AG04450 (cell line): Measurements from ENCODE around the gene NADSYN1. TPM values are rescaled to one million over a fixed set of nuclear protein-coding genes. Genes with fewer than 3 reads are reported as not detected.
A peak's percentile ranks its signal among the peaks of the same experiment; 100 is the strongest.

Experiments
- CTCF ChIA-PET: fragments of 300-600, 350-600 bp; formaldehyde crosslinking; extraction: SDS; loops from one replicate; lab custom pipeline; 2022; ENCODE audit warnings: antibody characterized with exemption, inconsistent platforms; lab: Charles Lee
- POLR2A ChIA-PET: fragments of 350-600 bp; formaldehyde crosslinking; extraction: SDS; loops from one replicate; lab custom pipeline; 2021; ENCODE audit warnings: antibody characterized with exemption, inconsistent platforms; lab: Yijun Ruan, JAX
- DNase-seq: peaks from one replicate; pipeline ENCODE4 v3.0.0-alpha.2; 2011; ENCODE audit warnings: low read depth, low spot score
- H3K27ac ChIP-seq: one replicate; pipeline ENCODE4 v1.5.1; 2012; ENCODE audit warnings: low read depth, low read length, control low read depth
- H3K27me3 ChIP-seq: one replicate; pipeline ENCODE4 v1.6.0; 2012; ENCODE audit warnings: low read length; ENCODE audit not compliant: control insufficient read depth, insufficient read depth
- H3K4me3 ChIP-seq: 2 replicates; pipeline ENCODE4 v1.5.1; 2011; ENCODE audit warnings: mild to moderate bottlenecking, low read depth, low read length, control low read depth
- H3K9me3 ChIP-seq: 2 replicates; pipeline ENCODE4 v1.5.1; 2012; ENCODE audit warnings: low read length; ENCODE audit not compliant: control insufficient read depth, insufficient read depth
- CTCF ChIP-seq: IDR thresholded peaks from 2 replicates; pipeline ENCODE4 v1.5.1; 2011; ENCODE audit warnings: low read depth, low read length, control low read depth, inconsistent platforms
- polyA plus RNA-seq: library from polyadenylated mRNA; depleted of rRNA; stranded (reverse); fragments of >200 nt; gene quantifications from 2 replicates; pipeline ENCODE4 v1.2.3, GENCODE V29; 2011

Gene NADSYN1
- polyA plus RNA-seq, 1 experiment = 39.0 TPM

GRCh38 chr11:71442880-71443279, 10.1 kb upstream of the NADSYN1 start:
- ChIA-PET POLR2A (no interaction called here), CTCF (no interaction called here)

GRCh38 chr11:71443736-71444445, 9.1 kb upstream of the NADSYN1 start:
- ChIA-PET CTCF (no interaction called here), POLR2A (no interaction called here)
- no peak overlapping the region for H3K27ac ChIP-seq
- no peak for DNase-seq
- no peaks in the 10 kb centered on the region; the same call in 1 of the 2 replicates for H3K9me3 ChIP-seq
- TF ChIP-seq CTCF = no peak
- H3K4me3 ChIP-seq = no peak overlapping the region
- H3K27me3 ChIP-seq = no peaks in the 10 kb centered on the region

More at GRCh38 chr11:71442880-71443279, 10.1 kb upstream of the NADSYN1 start:
- TF ChIP-seq CTCF = no peak
- no peak for DNase-seq
- Histone ChIP-seq H3K4me3 (no peak overlapping the region), H3K27me3 (no peaks in the 10 kb centered on the region), H3K9me3 (no peaks in the 10 kb centered on the region; the same call in 1 of the 2 replicates), H3K27ac (no peak overlapping the region)

- no peak for DNase-seq
- H3K27me3 ChIP-seq = no peaks in the 10 kb centered on the region
- H3K27ac ChIP-seq = no peak overlapping the region
- H3K9me3 ChIP-seq = no peaks in the 10 kb centered on the region; the same call in 1 of the 2 replicates
- no peak overlapping the region for H3K4me3 ChIP-seq
- ChIA-PET CTCF (no interaction called here), POLR2A (no interaction called here)
- TF ChIP-seq CTCF = no peak
These were observed 8.2 kb upstream of the NADSYN1 start for GRCh38 chr11:71444811-71445210.

GRCh38 chr11:71446150-71446549, 6.9 kb upstream of the NADSYN1 start:
- H3K4me3 ChIP-seq = no peak overlapping the region
- no peak for DNase-seq
- TF ChIP-seq CTCF = no peak
- CTCF ChIA-PET = interaction anchor here (0.6 kb wide), 2 partner anchors 126 to 1047 kb away, joined by 3 to 6 read pairs; no protein-coding TSS in a partner anchor
- POLR2A ChIA-PET = no interaction called here
- H3K27ac ChIP-seq = no peak overlapping the region
- no peaks in the 10 kb centered on the region; the same call in 1 of the 2 replicates for H3K9me3 ChIP-seq
- H3K27me3 ChIP-seq = no peaks in the 10 kb centered on the region

- Histone ChIP-seq H3K9me3 (no peaks in the 10 kb centered on the region; the same call in 1 of the 2 replicates), H3K4me3 (peak overlapping the region; percentile 90), H3K27ac (no peak overlapping the region), H3K27me3 (no peaks in the 10 kb centered on the region)
- ChIA-PET CTCF (no interaction called here), POLR2A (no interaction called here)
- no peak for TF ChIP-seq CTCF
- DNase-seq = peak; percentile 7
These were observed 5.9 kb upstream of the NADSYN1 start for GRCh38 chr11:71446942-71447688.
